ENCODE results near the gene FIGNL1.

GRCh38 chr7:50476953-50477625 lies 26.9 kb upstream of the FIGNL1 start:
- TF ChIP-seq CTCF (IDR thresholded peaks at IDR 0.05) (no peak), ZFX (IDR thresholded peaks at IDR 0.05; ENCODE audit: borderline replicate concordance) (no peak)

Measured in 22Rv1 (cell line).